SH-SY5Y (cell line): ENCODE data around the gene GJB6.

Experiments used
- GATA2 ChIP-seq: IDR thresholded peaks from 2 replicates; pipeline ENCODE4 v1.6.1; 2011; ENCODE audit warnings: mild to moderate bottlenecking, low read depth, low read length
- GATA3 ChIP-seq: IDR thresholded peaks from 2 replicates; pipeline ENCODE4 v1.6.1; 2011; ENCODE audit warnings: low read depth, mild to moderate bottlenecking, low read length, moderate library complexity

GRCh38 chr13:20239748-20240147, 7.6 kb upstream of the GJB6 start:
- TF ChIP-seq GATA3, result no peak
- no peak for TF ChIP-seq GATA2
